ENCODE measurements around the gene NUAK1.

DNA sequence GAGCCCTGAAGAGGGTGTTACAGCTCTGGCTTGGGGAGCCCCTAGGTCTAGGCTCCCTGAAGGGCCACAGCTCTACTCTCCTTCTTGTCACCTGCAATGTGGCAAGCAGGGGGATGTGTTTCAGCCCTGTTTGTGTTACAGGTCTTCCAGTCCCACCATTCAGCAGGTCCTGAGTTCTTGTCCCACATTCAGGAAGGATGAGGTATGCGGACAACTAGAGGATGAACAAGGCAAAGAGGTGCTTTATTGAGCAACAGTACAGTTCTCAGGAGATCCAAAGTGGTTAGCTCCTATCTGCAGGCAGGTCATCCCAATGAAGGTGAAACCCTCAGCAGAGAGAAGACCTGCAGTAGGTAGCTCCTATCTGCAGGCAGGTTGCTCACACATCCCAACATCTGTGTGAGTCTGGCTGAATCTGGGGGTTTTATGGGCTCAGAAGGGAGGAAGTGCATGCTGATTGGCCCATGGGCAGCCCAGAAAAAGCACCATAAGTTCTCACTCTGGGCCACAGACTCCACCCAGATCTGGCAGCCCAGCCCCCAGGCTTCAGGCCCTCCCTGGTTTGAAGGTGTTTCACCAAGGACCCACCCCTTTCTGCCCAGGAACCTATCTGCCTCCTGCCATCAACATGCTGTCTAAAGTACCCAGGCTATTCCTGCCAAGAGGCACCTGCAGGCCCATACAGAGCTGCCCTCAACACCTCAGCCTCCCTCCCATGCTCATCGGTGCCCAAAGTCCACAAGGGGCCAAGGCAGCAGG lies 98.9 kb downstream of the NUAK1 start:
- TF ChIP-seq, protein P1, sequence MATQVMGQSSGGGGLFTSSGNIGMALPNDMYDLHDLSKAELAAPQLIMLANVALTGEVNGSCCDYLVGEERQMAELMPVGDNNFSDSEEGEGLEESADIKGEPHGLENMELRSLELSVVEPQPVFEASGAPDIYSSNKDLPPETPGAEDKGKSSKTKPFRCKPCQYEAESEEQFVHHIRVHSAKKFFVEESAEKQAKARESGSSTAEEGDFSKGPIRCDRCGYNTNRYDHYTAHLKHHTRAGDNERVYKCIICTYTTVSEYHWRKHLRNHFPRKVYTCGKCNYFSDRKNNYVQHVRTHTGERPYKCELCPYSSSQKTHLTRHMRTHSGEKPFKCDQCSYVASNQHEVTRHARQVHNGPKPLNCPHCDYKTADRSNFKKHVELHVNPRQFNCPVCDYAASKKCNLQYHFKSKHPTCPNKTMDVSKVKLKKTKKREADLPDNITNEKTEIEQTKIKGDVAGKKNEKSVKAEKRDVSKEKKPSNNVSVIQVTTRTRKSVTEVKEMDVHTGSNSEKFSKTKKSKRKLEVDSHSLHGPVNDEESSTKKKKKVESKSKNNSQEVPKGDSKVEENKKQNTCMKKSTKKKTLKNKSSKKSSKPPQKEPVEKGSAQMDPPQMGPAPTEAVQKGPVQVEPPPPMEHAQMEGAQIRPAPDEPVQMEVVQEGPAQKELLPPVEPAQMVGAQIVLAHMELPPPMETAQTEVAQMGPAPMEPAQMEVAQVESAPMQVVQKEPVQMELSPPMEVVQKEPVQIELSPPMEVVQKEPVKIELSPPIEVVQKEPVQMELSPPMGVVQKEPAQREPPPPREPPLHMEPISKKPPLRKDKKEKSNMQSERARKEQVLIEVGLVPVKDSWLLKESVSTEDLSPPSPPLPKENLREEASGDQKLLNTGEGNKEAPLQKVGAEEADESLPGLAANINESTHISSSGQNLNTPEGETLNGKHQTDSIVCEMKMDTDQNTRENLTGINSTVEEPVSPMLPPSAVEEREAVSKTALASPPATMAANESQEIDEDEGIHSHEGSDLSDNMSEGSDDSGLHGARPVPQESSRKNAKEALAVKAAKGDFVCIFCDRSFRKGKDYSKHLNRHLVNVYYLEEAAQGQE (IDR thresholded peaks at IDR 0.05; ENCODE audit: unreplicated experiment) = no peak
- TF ChIP-seq, protein P2, sequence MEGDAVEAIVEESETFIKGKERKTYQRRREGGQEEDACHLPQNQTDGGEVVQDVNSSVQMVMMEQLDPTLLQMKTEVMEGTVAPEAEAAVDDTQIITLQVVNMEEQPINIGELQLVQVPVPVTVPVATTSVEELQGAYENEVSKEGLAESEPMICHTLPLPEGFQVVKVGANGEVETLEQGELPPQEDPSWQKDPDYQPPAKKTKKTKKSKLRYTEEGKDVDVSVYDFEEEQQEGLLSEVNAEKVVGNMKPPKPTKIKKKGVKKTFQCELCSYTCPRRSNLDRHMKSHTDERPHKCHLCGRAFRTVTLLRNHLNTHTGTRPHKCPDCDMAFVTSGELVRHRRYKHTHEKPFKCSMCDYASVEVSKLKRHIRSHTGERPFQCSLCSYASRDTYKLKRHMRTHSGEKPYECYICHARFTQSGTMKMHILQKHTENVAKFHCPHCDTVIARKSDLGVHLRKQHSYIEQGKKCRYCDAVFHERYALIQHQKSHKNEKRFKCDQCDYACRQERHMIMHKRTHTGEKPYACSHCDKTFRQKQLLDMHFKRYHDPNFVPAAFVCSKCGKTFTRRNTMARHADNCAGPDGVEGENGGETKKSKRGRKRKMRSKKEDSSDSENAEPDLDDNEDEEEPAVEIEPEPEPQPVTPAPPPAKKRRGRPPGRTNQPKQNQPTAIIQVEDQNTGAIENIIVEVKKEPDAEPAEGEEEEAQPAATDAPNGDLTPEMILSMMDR (conservative IDR thresholded peaks at IDR 0.05; ENCODE audit: low read depth in 2 of 2) = no peak
- TF ChIP-seq EZH2 (IDR thresholded peaks at IDR 0.05; ENCODE audit: low read depth, unreplicated experiment) (no peak), JUNB (IDR thresholded peaks at IDR 0.05; ENCODE audit: unreplicated experiment) (no peak), EZH2phosphoT487 (IDR thresholded peaks at IDR 0.05; ENCODE audit: unreplicated experiment) (no peak), POLR2AphosphoS5 (IDR thresholded peaks at IDR 0.05; ENCODE audit: low read depth) (no peak), CREB1 (CRISPR knock-in tag; IDR thresholded peaks at IDR 0.05; ENCODE audit: low read depth) (no peak), ZNF331 (CRISPR knock-in tag; IDR thresholded peaks at IDR 0.05; ENCODE audit: low read depth) (no peak), STAT1 (IDR thresholded peaks at IDR 0.05; ENCODE audit: unreplicated experiment) (no peak), NANOG (IDR thresholded peaks at IDR 0.05; ENCODE audit: borderline replicate concordance) (no peak)

All from GM23338 (cell line).